PFSK-1 (cell line): ENCODE measurements around the gene RRAD.

ENCODE experiments used
- FOXP2 ChIP-seq: optimal IDR thresholded peaks from 2 replicates; pipeline ENCODE3; 2011; ENCODE audit warnings: borderline replicate concordance, control low read depth, inconsistent platforms; ENCODE audit not compliant: insufficient read depth; ENCODE audit errors: extremely low read length, extremely low read depth
- POLR2AphosphoS5 ChIP-seq: IDR thresholded peaks from 2 replicates; pipeline ENCODE4 v1.6.1; 2012; ENCODE audit warnings: low read depth, mild to moderate bottlenecking, control low read depth, low read length, moderate library complexity
- REST ChIP-seq, 2 experiments: IDR thresholded peaks; 2 replicates each; pipeline versions ENCODE4 v1.6.1 to v1.8.0; 2011 to 2012; ENCODE audit warnings: low read depth in 2 of 2, low read length in 2 of 2, control low read depth in 1 of 2, inconsistent platforms in 1 of 2, mild to moderate bottlenecking in 1 of 2, moderate library complexity in 1 of 2; ENCODE audit not compliant: insufficient read depth in 1 of 2
- SIN3A ChIP-seq: IDR thresholded peaks from 2 replicates; pipeline ENCODE4 v1.6.1; 2012; ENCODE audit warnings: mild to moderate bottlenecking, low read length, moderate library complexity, borderline replicate concordance; ENCODE audit not compliant: insufficient read depth
- TAF1 ChIP-seq: IDR thresholded peaks from 2 replicates; pipeline ENCODE4 v1.6.1; 2012; ENCODE audit warnings: low read length, control low read depth, borderline replicate concordance; ENCODE audit not compliant: insufficient read depth

The RRAD gene

GRCh38 chr16:66903544-66904427, 21.5 kb downstream of the RRAD start:
- no peak for TF ChIP-seq FOXP2
- TF ChIP-seq TAF1 = no peak
- TF ChIP-seq REST (IDR thresholded peaks at IDR 0.05; ENCODE audit: insufficient read depth in 1 of 2, low read depth in 2 of 2, low read length in 2 of 2) = no peak
- TF ChIP-seq POLR2AphosphoS5 = no peak
- no peak for TF ChIP-seq SIN3A

- no peak for TF ChIP-seq REST (IDR thresholded peaks at IDR 0.05; ENCODE audit: insufficient read depth in 1 of 2, low read depth in 2 of 2, low read length in 2 of 2)
- no peak for TF ChIP-seq POLR2AphosphoS5
Measured at GRCh38 chr16:66902648-66903543, 22.4 kb downstream of the RRAD start.

GRCh38 chr16:66901626-66902025, 23.7 kb downstream of the RRAD start:
- TF ChIP-seq TAF1 (no peak), FOXP2 (no peak), SIN3A (no peak), POLR2AphosphoS5 (no peak), REST (IDR thresholded peaks at IDR 0.05; ENCODE audit: insufficient read depth in 1 of 2, low read depth in 2 of 2, low read length in 2 of 2) (no peak)

GRCh38 chr16:66900721-66901441, 24.5 kb downstream of the RRAD start:
- TF ChIP-seq TAF1 (no peak), POLR2AphosphoS5 (no peak), FOXP2 (no peak), SIN3A (no peak), REST (IDR thresholded peaks at IDR 0.05; ENCODE audit: insufficient read depth in 1 of 2, low read depth in 2 of 2, low read length in 2 of 2) (no peak)
